Activated T-cell treated with anti-CD3 and anti-CD28 coated beads, Interleukin-2, amount 50 U/mL, for 4 hours (primary cell): ENCODE data around the gene FSIP2. TPM values are rescaled to one million over a fixed set of nuclear protein-coding genes. Genes with fewer than 3 reads are reported as not detected.

Source experiments
- ATAC-seq, 2 donors: fragments of 200-7000 bp; cut with Tn5 transposase; one replicate each; pipeline ENCODE4 v1.10.0; 2021
- DNase-seq: peaks from one replicate; pipeline ENCODE4 v3.0.0-alpha.2; 2020
- H3K27me3 Mint-ChIP-seq: one replicate; pipeline ENCODE4 v1.8.0; 2021; ENCODE audit warnings: low read depth, mixed read lengths
- H3K36me3 Mint-ChIP-seq: one replicate; pipeline ENCODE4 v1.8.0; 2022; ENCODE audit warnings: mixed read lengths; ENCODE audit not compliant: insufficient read depth
- H3K4me1 Mint-ChIP-seq: one replicate; pipeline ENCODE4 v1.8.0; 2021; ENCODE audit warnings: low read depth, mixed read lengths
- H3K4me3 Mint-ChIP-seq: one replicate; pipeline ENCODE4 v1.8.0; 2021; ENCODE audit warnings: mild to moderate bottlenecking, moderate library complexity, mixed read lengths
- H3K9me3 Mint-ChIP-seq: one replicate; pipeline ENCODE4 v1.8.0; 2021; ENCODE audit warnings: mixed read lengths
- total RNA-seq, 3 donors: library from RNA; stranded (reverse); gene quantifications; one replicate each; pipeline ENCODE4 v1.2.1, GENCODE V29; 2021

FSIP2 gene, protein sequence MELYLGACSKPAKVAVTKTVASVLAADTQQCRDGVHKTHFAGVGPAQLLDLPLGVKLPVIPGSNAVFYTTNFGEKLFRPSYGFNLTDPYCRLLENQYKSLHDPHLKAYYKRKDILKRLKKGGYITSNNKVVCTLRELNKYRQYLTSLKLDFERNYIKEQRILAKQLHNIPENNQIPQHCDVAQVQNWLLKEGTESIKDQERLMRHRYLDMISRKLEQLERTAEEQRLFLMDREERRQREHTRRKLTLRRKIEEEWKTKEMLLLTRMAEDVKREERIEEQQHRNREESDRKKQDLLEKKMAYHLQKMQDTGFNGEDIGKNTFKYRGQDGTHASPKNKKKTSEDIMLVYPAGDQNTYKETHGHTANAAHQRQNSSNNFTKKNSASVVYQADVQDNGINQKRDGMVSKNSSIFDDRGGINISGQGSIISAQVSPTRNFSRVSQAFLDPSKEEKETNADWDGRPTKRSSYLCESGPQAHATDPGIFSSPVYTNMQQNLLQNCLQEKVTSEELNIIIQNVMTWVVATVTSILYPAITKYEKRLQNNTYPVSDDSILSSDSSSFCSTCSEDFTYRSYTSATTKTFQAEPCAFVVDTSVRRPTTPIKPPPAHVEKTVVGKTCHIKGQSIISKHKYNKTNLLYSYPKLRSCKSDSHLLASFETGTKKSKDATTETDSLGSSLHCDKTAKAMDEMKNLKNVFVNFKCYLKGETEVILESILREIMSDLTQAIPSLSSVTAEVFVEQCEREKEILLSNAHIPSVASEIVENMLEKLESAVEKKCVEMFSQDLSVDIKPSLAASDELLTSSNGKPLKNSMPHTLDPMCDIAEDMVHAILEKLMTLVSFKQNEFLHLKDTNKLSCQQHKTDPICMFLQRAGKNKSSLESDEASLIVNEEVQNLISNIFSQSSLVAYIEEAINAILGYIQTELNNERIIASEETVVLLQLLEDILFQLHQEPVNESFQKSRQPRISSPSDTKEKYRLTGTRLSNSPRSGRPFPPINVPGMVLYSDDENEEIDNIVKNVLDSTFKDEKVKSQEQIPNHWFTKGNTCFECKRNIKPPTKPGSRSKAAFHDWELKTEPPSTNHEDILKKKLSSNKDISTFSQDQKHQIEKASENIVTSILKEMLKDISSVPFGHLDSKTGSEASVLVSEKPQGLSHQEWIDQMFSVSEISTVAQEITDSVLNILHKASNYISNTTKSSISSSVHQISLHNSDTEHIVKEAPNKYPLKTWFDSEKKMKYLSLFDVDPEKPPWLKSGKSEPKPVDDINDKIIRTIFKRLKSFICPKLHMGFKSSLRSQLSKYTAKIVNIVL (N-terminal part only)
- under 1 TPM in 1 of 3 donors, not detected in 2; 0.08 TPM for total RNA-seq

DNA sequence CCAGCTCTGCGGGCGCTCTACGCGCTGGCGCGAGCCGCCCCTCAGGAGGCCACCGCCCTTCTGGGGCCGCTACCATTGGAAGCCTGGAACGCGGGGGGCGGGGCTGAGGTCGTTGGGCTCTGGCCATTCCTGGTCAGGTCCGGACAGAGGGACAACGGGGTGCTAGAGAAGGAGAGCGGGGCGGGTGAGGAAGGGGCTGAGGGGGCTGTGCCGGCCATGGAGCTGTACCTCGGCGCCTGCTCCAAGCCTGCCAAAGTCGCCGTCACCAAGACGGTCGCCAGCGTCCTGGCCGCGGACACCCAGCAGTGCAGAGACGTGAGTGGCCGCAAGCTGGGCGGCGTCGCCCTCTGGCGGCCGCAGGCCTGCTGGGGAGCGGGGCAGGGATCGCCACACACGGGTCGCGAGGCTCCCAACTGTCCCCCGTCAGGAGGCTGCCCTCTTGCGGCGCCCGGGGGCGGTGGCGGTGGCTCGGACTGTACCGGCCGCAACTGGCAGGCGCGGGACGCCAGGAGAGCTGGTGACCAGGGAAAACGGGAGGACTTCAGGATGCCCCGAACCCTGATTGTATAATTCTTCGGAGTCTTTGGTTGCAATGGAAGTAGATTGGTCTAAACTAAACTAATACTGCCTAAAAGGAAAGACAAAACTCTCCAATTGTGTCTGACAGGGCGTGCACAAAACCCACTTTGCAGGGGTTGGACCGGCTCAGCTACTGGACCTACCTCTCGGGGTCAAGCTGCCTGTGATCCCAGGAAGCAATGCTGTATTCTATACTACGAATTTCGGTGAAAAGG lies at the start of gene FSIP2:
TSS of gene FSIP2 (plus strand) at position 126 of the 794 bp plus-strand sequence. CDS start at position 217, 91 bp downstream.
- Mint-ChIP-seq H3K4me3 (no peak within 1 kb of the TSS), H3K36me3 (no peaks in the 10 kb centered on the region), H3K9me3 (peaks cover 13% of the 10 kb centered on the region), H3K4me1 (peaks cover 2% of the 10 kb centered on the region), H3K27me3 (peaks cover 15% of the 10 kb centered on the region)
- no peak for DNase-seq
- peak; percentile 48 to 62 for ATAC-seq

DNA sequence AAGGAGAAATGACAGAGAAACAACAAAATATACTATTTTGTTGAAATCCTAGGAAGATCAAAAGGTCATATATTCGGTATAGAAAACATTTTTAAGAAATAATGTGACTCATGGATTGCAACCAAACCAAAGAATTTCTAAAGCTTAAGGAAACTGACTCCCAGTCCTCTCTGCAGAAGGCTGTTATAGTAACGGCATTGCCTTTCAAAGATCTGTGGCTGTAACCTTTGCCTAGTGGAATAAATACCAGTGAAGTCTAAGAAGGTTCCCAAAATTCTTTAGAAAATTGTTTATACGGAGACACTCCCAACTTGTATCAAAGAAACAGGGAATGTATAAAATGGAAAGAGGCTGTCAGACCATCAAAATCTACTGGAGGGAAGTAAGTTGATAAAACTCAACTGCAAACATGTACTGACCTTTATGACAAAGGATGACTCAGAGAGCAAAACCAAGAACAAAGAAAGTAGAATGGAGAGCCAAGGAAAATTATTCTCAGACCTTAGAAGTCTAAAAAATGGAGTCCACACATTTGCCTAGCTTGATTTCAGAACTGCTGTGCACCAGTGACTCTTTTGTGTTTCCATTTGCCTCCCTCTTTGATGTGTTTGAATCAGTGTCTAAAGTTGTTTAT lies 48.6 kb upstream of the FSIP2 start:
- no peaks in the 10 kb centered on the region for H3K27me3 Mint-ChIP-seq
- H3K4me1 Mint-ChIP-seq: no peaks in the 10 kb centered on the region
- no peaks in the 10 kb centered on the region for H3K36me3 Mint-ChIP-seq
- H3K9me3 Mint-ChIP-seq: no peaks in the 10 kb centered on the region
- ATAC-seq (no peak), DNase-seq (no peak)
- no peak overlapping the region for H3K4me3 Mint-ChIP-seq

DNA sequence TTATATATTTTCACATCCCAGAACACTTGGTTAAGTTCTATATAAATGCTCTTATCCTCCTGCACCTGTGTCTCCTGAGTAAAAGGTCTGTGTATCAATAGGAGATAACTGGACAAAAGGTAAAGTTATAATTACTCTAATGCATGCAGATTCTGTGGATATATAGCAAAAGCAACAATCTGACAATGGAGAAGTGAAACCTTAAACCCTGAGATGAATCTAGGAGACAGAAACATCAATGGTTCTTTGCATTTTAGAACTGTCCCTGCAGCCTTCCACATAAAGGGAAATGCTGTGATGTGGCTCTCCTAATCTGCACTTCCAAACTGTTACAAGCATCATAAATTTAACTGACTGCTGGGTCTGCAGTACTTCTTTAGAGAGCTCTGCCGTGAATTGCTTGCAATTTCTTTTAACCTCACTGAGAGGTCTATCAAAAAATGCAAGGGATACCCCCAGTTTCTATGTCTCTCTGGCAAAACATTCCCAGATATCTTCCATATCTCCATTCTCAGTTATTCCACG lies 42.8 kb upstream of the FSIP2 start:
- Mint-ChIP-seq H3K4me1 (no peaks in the 10 kb centered on the region), H3K27me3 (no peaks in the 10 kb centered on the region), H3K36me3 (no peaks in the 10 kb centered on the region), H3K4me3 (no peak overlapping the region), H3K9me3 (no peaks in the 10 kb centered on the region)
- ATAC-seq (no peak), DNase-seq (no peak)

DNA sequence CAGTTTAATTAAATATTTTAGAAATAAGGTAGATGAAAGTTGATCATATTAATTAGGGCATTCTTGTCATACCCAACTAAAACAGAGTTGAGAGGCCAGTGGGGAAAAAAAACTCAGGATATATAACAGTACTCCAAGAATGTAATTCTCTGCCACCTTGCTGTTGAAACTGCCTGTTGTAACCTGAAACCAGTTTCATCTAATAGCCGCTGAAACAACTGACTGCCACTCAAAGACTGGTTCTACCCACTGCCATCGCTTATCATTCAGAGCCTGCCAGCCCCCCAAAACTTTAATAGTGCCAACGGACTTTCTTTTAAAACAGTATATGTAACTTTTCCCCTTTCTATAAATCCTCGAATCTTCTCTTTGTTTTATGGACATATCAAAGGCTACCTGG lies 37.7 kb upstream of the FSIP2 start:
- Mint-ChIP-seq H3K9me3 (peaks cover 2% of the 10 kb centered on the region), H3K4me3 (no peak overlapping the region), H3K27me3 (no peaks in the 10 kb centered on the region), H3K36me3 (no peaks in the 10 kb centered on the region), H3K4me1 (no peaks in the 10 kb centered on the region)
- ATAC-seq (no peak), DNase-seq (no peak)

DNA sequence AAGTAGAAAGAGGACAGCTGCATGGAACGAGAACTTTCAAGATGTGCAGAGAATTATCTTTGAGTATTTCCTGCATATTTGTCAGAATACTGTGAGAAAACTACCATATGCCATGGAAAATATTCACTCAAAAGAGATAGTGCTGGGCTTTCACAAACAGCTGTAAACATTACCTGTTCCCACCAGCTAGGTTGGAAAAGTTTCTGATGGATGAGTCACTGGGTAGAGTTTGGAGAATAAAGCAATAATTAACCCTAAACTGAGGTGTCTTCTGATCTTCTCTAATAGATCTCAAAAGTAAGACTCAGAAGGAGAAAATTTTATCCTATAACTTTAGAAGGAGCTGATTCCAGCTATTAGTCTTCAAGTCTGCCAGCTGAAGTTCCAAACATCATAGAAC lies 3.9 kb upstream of the FSIP2 start:
- no peak overlapping the region for H3K4me3 Mint-ChIP-seq
- H3K4me1 Mint-ChIP-seq: peaks cover 2% of the 10 kb centered on the region
- peaks cover 11% of the 10 kb centered on the region for H3K27me3 Mint-ChIP-seq
- ATAC-seq (no peak), DNase-seq (no peak)
- peaks cover 8% of the 10 kb centered on the region for H3K9me3 Mint-ChIP-seq
- H3K36me3 Mint-ChIP-seq: no peaks in the 10 kb centered on the region

DNA sequence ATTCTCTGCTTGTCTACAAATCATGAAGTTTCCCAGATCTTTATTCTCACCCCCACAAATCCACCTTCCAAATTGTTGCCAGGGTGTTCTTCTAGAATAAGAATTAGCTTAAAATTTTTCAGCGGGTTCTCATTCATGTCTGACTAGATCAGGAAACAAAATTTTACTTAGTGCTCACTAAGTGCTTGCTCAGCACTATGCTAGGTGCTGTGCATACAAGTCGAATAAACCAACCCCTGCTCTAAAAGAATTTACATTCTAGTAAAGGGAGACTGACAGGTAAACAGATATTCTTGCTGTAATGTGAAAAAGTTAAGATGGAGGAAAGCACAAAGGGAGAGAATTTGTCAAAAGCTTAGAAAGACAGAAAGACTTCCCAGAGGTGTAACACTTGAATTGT lies 2.4 kb upstream of the FSIP2 start:
- peaks cover 2% of the 10 kb centered on the region for H3K4me1 Mint-ChIP-seq
- peaks cover 15% of the 10 kb centered on the region for H3K27me3 Mint-ChIP-seq
- no peak overlapping the region for H3K4me3 Mint-ChIP-seq
- no peaks in the 10 kb centered on the region for H3K36me3 Mint-ChIP-seq
- DNase-seq (no peak), ATAC-seq (no peak)
- peaks cover 13% of the 10 kb centered on the region for H3K9me3 Mint-ChIP-seq

DNA sequence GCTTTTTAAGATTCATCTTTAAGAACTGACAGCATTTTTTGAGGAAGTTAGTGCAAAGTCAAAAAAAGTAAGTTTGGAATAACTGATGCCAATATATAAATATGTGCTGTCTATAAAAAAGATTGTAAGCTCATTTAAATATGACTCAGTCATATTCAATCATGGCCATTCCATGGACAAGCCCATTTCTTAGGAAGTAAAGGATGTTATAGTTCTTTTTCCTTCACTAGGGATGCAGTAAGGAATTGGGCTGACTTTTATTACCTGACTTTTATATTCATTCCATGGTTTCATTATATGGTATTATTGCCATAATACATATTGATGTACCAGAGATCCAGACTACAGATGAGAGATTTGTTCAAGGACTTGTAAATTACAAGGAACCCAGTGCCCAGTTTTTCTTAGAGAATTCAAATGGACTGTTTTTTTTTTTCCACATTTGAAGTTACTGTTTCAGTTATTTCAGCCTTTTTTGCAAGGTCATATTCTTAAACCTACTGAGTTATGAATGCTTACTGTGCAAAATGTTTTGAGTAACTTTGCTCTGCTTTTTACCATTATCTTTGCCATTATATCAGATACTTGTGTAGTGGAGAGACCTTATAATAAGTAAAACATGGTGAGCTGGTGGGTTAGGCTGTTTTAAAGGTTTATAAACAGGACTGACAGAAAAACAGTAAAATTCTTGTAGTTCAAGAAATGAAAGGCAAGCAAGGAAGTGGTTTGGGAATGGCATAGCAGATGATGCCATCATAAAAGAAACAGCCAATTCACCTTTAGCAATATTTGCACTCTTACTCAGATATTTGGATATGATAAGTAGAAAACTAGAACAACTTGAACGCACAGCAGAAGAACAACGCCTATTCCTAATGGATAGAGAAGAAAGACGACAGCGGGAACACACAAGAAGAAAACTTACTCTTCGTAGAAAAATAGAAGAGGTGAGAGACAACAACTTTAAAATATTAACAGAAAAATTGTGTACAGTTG lies 7.6 kb downstream of the FSIP2 start:
- no peaks in the 10 kb centered on the region for H3K27me3 Mint-ChIP-seq
- no peaks in the 10 kb centered on the region for H3K9me3 Mint-ChIP-seq
- DNase-seq (no peak), ATAC-seq (no peak)
- no peak overlapping the region for H3K4me3 Mint-ChIP-seq
- H3K36me3 Mint-ChIP-seq: no peaks in the 10 kb centered on the region
- no peaks in the 10 kb centered on the region for H3K4me1 Mint-ChIP-seq

DNA sequence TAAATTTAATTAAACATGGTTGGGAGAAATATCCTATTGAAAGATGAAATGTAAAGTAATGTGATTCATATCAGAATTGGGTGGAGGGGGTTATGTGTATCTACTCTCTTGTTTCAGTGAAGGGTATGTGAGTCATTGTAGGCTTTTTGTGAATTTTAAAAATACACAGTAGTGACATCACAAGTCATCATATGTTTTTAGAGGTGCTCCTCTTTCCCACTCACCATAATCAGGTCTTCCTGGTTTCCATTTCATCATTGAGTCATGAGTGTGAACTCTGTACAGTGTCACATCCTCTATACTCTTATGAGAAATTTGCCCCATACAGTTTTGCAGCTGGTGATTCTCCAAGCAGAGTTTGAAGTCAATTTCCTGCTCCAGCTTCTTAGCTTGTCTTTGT lies 18.8 kb downstream of the FSIP2 start:
- no peak for ATAC-seq
- Mint-ChIP-seq H3K4me1 (no peaks in the 10 kb centered on the region), H3K27me3 (no peaks in the 10 kb centered on the region), H3K9me3 (peaks cover 6% of the 10 kb centered on the region), H3K4me3 (no peak overlapping the region), H3K36me3 (no peaks in the 10 kb centered on the region)
- DNase-seq: no peak

DNA sequence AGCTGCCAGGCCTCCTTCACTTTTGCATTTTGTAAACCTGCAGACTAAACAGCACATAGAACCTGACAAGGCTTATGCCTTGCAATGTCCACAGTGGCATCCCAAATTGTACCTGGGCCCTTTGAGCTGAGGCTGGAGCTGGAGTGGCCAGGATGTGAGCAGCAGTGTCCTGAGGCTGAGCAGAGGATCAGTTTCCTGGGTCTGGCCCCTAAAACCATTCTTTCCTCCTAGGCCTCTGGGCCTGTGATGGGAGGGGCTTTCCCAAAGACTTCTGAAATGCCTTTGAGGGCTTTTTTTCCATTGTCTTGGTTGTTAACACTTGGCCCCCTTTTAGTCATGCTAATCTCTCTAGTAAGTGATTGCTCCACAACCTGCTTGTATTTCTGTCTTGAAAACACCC lies 32.8 kb downstream of the FSIP2 start:
- no peak for ATAC-seq
- H3K9me3 Mint-ChIP-seq: peaks cover 48% of the 10 kb centered on the region
- no peaks in the 10 kb centered on the region for H3K36me3 Mint-ChIP-seq
- no peak overlapping the region for H3K4me3 Mint-ChIP-seq
- no peak for DNase-seq
- H3K27me3 Mint-ChIP-seq: no peaks in the 10 kb centered on the region
- H3K4me1 Mint-ChIP-seq: no peaks in the 10 kb centered on the region

DNA sequence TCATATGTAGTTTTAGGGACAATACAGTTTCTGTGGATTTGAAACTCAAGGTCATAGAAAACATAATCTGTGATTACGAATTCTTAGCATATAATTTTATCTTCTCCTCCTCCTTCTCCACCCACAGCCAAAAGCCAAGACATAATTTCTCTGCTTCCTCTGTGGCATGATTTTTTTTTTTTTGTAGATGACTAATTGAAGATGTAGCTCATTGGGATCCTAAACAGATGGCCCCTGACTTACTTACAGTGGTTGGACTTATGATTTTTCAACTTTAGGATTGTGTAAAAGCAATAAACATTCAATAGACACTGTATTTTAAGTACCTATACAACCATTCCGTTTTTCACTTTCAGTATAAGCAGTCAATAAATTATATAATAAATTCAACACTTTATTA lies 42.3 kb downstream of the FSIP2 start:
- ATAC-seq (no peak), DNase-seq (no peak)
- no peaks in the 10 kb centered on the region for H3K36me3 Mint-ChIP-seq
- H3K4me1 Mint-ChIP-seq: no peaks in the 10 kb centered on the region
- H3K9me3 Mint-ChIP-seq: peaks cover 5% of the 10 kb centered on the region
- no peaks in the 10 kb centered on the region for H3K27me3 Mint-ChIP-seq
- H3K4me3 Mint-ChIP-seq: no peak overlapping the region

DNA sequence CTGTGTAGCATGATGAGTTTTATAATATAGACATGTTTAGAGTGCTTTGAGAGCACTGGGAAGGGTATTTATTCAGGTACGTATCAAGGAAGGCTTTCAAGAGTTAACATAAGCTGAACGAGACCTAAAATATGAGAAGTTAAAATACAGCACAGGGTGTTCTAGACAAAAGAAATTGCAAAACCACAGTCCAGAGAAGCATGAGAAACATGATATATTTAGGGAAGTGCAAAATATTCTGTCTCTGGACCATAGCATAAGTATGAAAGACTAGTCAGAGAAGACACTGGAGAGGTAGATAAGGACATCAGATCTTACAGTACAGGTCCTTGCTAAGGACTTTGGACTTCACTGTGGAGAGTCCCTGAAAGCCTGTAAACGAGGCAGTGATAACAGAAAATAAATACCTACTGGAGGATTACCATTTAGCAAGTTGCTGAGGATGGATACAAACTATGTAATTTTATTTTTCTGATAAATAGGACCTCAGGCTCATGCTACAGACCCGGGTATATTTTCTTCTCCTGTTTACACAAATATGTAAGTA lies 43.7 kb downstream of the FSIP2 start:
- H3K4me3 Mint-ChIP-seq: no peak overlapping the region
- DNase-seq: no peak
- H3K9me3 Mint-ChIP-seq: peaks cover 5% of the 10 kb centered on the region
- no peaks in the 10 kb centered on the region for H3K4me1 Mint-ChIP-seq
- no peak for ATAC-seq
- H3K36me3 Mint-ChIP-seq: no peaks in the 10 kb centered on the region
- H3K27me3 Mint-ChIP-seq: no peaks in the 10 kb centered on the region

DNA sequence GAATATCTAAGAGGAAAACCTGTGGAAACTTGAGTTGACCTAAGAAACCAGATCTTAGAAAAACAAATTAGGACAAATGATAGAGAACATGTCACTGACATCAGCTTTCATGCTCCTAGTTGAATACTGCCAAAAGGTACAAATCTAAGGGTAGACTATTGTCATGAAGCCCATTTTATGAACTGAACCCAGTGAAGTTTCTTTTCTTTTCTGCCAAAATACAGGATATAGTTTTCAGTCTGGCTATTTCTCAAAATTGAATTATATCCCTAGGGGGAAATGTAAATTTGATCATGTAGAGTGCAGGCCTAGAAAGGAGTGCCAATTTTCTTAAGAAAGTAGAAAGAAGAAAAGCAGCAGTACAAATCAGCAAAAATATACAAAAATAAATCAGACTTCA lies 46.6 kb downstream of the FSIP2 start:
- Mint-ChIP-seq H3K4me1 (no peaks in the 10 kb centered on the region), H3K27me3 (no peaks in the 10 kb centered on the region), H3K9me3 (peaks cover 5% of the 10 kb centered on the region), H3K36me3 (no peaks in the 10 kb centered on the region), H3K4me3 (no peak overlapping the region)
- DNase-seq (no peak), ATAC-seq (no peak)
